ENCODE results near the gene LRRC37A2. TPM values are rescaled to one million over a fixed set of nuclear protein-coding genes. Genes with fewer than 3 reads are reported as not detected.
"Not testable (repeated sequence)": the region's sequence is repeated elsewhere in the genome, so short reads cannot be mapped to it uniquely, and the experiment has no call there.

LRRC37A2 gene
- total and polyA plus RNA-seq, 2 donors (not counting 1 experiment from before 2014, with no cell fraction given): 3.5 to 5.0 TPM

- not testable (repeated sequence) for H3K9ac ChIP-seq (ENCODE audit: insufficient read depth, low read length); H2AFZ ChIP-seq (ENCODE audit: low read length); H3K4me3 ChIP-seq (replicated peaks in 1 of 4; ENCODE audit: control extremely low read depth in 1 of 4, insufficient read depth in 1 of 4, low read depth in 3 of 4, low read length in 4 of 4); H3K36me3 ChIP-seq (ENCODE audit: control insufficient read depth, insufficient read depth, low read length); H3K27me3 ChIP-seq (ENCODE audit: control insufficient read depth, insufficient read depth, low read length); H4K20me1 ChIP-seq (ENCODE audit: control insufficient read depth, extremely low read depth, insufficient read depth, low read length); DNase-seq (ENCODE audit: low read depth in 2 of 2); H3K4me1 ChIP-seq (ENCODE audit: control insufficient read depth, extremely low read depth, insufficient read depth, low read length); H3K27ac ChIP-seq (ENCODE audit: insufficient read depth, low read length); H3K4me2 ChIP-seq (ENCODE audit: extremely low read depth, insufficient read depth, low read length); H3K79me2 ChIP-seq (ENCODE audit: control insufficient read depth, insufficient read depth, low read length); H3K9me3 ChIP-seq (ENCODE audit: control insufficient read depth, insufficient read depth, low read depth, low read length)
Measured at GRCh38 chr17:46499437-46500139, 12.7 kb upstream of the LRRC37A2 start.

DNA sequence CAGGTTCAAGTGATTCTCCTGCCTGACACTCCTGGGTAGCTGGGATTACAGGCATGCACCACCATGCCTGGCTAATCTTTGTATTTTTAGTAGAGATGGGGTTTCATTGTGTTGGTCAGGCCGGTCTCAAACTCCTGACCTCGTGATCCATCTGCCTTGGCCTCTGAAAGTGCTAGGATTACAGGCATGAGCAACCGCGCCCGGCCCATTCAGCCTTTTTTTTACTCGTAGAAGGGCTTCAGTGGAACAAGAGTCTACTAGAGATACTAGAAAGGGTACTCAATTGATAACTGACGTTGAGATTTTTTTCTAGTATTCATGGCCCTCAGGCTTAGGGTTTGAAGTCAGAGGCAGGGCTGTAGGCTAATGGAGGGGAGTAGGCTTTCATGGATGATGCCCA is 6.4 kb upstream of the LRRC37A2 start:
- not testable (repeated sequence) for H3K4me3 ChIP-seq (replicated peaks in 1 of 4; ENCODE audit: control extremely low read depth in 1 of 4, insufficient read depth in 1 of 4, low read depth in 3 of 4, low read length in 4 of 4); H3K9me3 ChIP-seq (ENCODE audit: control insufficient read depth, insufficient read depth, low read depth, low read length); H3K27ac ChIP-seq (ENCODE audit: insufficient read depth, low read length); H3K27me3 ChIP-seq (ENCODE audit: control insufficient read depth, insufficient read depth, low read length); DNase-seq (ENCODE audit: low read depth in 2 of 2); H3K36me3 ChIP-seq (ENCODE audit: control insufficient read depth, insufficient read depth, low read length); H3K4me2 ChIP-seq (ENCODE audit: extremely low read depth, insufficient read depth, low read length); H3K9ac ChIP-seq (ENCODE audit: insufficient read depth, low read length); H3K4me1 ChIP-seq (ENCODE audit: control insufficient read depth, extremely low read depth, insufficient read depth, low read length); H4K20me1 ChIP-seq (ENCODE audit: control insufficient read depth, extremely low read depth, insufficient read depth, low read length); H3K79me2 ChIP-seq (ENCODE audit: control insufficient read depth, insufficient read depth, low read length); H2AFZ ChIP-seq (ENCODE audit: low read length)

DNA sequence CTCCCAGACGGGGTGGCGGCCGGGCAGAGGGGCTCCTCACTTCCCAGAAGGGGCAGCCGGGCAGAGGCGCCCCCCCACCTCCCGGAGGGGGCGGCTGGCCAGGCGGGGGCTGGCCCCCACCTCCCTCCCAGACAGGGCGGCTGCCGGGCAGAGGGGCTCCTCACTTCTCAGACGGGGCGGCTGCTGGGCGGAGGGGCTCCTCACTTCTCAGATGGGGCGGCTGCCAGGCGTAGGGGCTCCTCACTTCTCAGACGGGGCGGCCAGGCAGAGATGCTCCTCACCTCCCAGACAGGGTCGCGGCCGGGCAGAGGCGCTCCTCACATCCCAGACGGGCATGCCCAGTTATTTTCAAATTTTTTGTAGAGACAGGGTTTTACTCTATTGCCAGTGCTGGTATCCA is 22.4 kb downstream of the LRRC37A2 start:
- not testable (repeated sequence) for H3K4me2 ChIP-seq (ENCODE audit: extremely low read depth, insufficient read depth, low read length); H2AFZ ChIP-seq (ENCODE audit: low read length); H3K27ac ChIP-seq (ENCODE audit: insufficient read depth, low read length); DNase-seq (ENCODE audit: low read depth in 2 of 2); H3K79me2 ChIP-seq (ENCODE audit: control insufficient read depth, insufficient read depth, low read length); H3K27me3 ChIP-seq (ENCODE audit: control insufficient read depth, insufficient read depth, low read length); H3K9me3 ChIP-seq (ENCODE audit: control insufficient read depth, insufficient read depth, low read depth, low read length); H3K4me3 ChIP-seq (replicated peaks in 1 of 4; ENCODE audit: control extremely low read depth in 1 of 4, insufficient read depth in 1 of 4, low read depth in 3 of 4, low read length in 4 of 4); H4K20me1 ChIP-seq (ENCODE audit: control insufficient read depth, extremely low read depth, insufficient read depth, low read length); H3K9ac ChIP-seq (ENCODE audit: insufficient read depth, low read length); H3K36me3 ChIP-seq (ENCODE audit: control insufficient read depth, insufficient read depth, low read length); H3K4me1 ChIP-seq (ENCODE audit: control insufficient read depth, extremely low read depth, insufficient read depth, low read length)

DNA sequence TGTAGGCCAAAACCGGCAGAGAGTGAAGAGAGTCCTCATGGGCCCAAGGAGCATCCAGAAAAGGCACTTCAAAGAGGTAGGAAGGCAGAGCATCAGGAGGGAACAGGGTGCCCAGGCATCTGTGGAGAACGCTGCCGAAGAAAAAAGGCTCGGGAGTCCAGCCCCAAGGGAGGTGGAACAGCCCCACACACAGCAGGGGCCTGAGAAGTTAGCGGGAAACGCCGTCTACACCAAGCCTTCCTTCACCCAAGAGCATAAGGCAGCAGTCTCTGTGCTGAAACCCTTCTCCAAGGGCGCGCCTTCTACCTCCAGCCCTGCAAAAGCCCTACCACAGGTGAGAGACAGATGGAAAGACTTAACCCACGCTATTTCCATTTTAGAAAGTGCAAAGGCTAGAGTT is 36.3 kb downstream of the LRRC37A2 start:
- not testable (repeated sequence) for H3K36me3 ChIP-seq (ENCODE audit: control insufficient read depth, insufficient read depth, low read length); H3K4me2 ChIP-seq (ENCODE audit: extremely low read depth, insufficient read depth, low read length); H2AFZ ChIP-seq (ENCODE audit: low read length); H3K27ac ChIP-seq (ENCODE audit: insufficient read depth, low read length); H3K4me3 ChIP-seq (replicated peaks in 1 of 4; ENCODE audit: control extremely low read depth in 1 of 4, insufficient read depth in 1 of 4, low read depth in 3 of 4, low read length in 4 of 4); H3K27me3 ChIP-seq (ENCODE audit: control insufficient read depth, insufficient read depth, low read length); DNase-seq (ENCODE audit: low read depth in 2 of 2); H4K20me1 ChIP-seq (ENCODE audit: control insufficient read depth, extremely low read depth, insufficient read depth, low read length); H3K9me3 ChIP-seq (ENCODE audit: control insufficient read depth, insufficient read depth, low read depth, low read length); H3K79me2 ChIP-seq (ENCODE audit: control insufficient read depth, insufficient read depth, low read length); H3K4me1 ChIP-seq (ENCODE audit: control insufficient read depth, extremely low read depth, insufficient read depth, low read length); H3K9ac ChIP-seq (ENCODE audit: insufficient read depth, low read length)

DNA sequence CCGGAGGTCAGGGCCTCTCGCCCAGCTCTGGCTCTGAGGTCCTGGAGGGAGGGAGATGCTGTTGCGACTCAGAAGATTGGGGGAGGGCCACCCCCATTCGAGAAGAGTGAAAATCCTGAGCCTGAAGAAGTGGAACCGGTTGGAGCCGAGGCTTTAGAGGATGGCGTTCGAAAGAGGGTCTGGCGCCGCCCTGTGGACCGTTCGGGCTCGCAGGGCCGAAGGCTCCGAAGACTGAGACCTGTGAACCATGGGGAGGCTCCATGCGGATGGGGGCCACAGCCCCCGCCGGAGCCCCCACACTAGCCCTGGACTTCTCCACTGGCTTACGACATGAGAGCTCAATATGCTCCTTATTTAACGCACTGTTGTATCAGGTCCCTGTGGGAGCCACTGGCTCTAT is 46.9 kb downstream of the LRRC37A2 start:
- H2AFZ ChIP-seq (ENCODE audit: low read length); H3K79me2 ChIP-seq (ENCODE audit: control insufficient read depth, insufficient read depth, low read length); H3K4me3 ChIP-seq (replicated peaks in 1 of 4; ENCODE audit: control extremely low read depth in 1 of 4, insufficient read depth in 1 of 4, low read depth in 3 of 4, low read length in 4 of 4): not testable (repeated sequence)

DNA sequence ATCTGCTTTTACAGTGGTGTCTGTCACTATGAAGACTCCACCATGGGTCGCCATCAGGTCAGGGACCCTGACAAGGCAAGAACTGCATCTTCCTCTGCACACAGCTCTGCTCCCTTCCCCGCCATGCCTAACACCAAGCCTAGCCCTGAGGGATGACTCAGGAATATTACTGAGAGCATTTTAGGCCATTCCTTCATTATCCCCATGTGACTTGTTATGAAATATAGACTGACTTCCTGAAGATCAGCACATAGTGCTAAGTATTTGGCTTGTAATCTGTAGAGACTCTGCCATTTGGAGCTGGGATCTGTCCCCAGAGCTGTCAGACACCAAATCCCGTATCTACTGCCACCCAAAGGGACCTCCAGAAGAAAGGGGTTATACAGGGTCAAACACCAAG is 47.8 kb downstream of the LRRC37A2 start:
- not testable (repeated sequence) for H3K4me1 ChIP-seq (ENCODE audit: control insufficient read depth, extremely low read depth, insufficient read depth, low read length); H3K27me3 ChIP-seq (ENCODE audit: control insufficient read depth, insufficient read depth, low read length)

More for the DNA sequence above, 46.9 kb downstream of the LRRC37A2 start:
- H3K27ac ChIP-seq (ENCODE audit: insufficient read depth, low read length); DNase-seq (ENCODE audit: low read depth in 2 of 2); H3K36me3 ChIP-seq (ENCODE audit: control insufficient read depth, insufficient read depth, low read length); H3K4me2 ChIP-seq (ENCODE audit: extremely low read depth, insufficient read depth, low read length); H3K9me3 ChIP-seq (ENCODE audit: control insufficient read depth, insufficient read depth, low read depth, low read length); H3K4me1 ChIP-seq (ENCODE audit: control insufficient read depth, extremely low read depth, insufficient read depth, low read length); H4K20me1 ChIP-seq (ENCODE audit: control insufficient read depth, extremely low read depth, insufficient read depth, low read length); H3K27me3 ChIP-seq (ENCODE audit: control insufficient read depth, insufficient read depth, low read length); H3K9ac ChIP-seq (ENCODE audit: insufficient read depth, low read length): not testable (repeated sequence)

GRCh38 chr17:46566284-46566683 is 54.0 kb downstream of the LRRC37A2 start:
- not testable (repeated sequence) for H2AFZ ChIP-seq (ENCODE audit: low read length); DNase-seq (ENCODE audit: low read depth in 2 of 2); H3K79me2 ChIP-seq (ENCODE audit: control insufficient read depth, insufficient read depth, low read length); H4K20me1 ChIP-seq (ENCODE audit: control insufficient read depth, extremely low read depth, insufficient read depth, low read length); H3K9ac ChIP-seq (ENCODE audit: insufficient read depth, low read length); H3K9me3 ChIP-seq (ENCODE audit: control insufficient read depth, insufficient read depth, low read depth, low read length); H3K4me3 ChIP-seq (replicated peaks in 1 of 4; ENCODE audit: control extremely low read depth in 1 of 4, insufficient read depth in 1 of 4, low read depth in 3 of 4, low read length in 4 of 4); H3K27me3 ChIP-seq (ENCODE audit: control insufficient read depth, insufficient read depth, low read length); H3K36me3 ChIP-seq (ENCODE audit: control insufficient read depth, insufficient read depth, low read length); H3K4me2 ChIP-seq (ENCODE audit: extremely low read depth, insufficient read depth, low read length); H3K27ac ChIP-seq (ENCODE audit: insufficient read depth, low read length); H3K4me1 ChIP-seq (ENCODE audit: control insufficient read depth, extremely low read depth, insufficient read depth, low read length)

More for the DNA sequence above, 47.8 kb downstream of the LRRC37A2 start:
- H3K79me2 ChIP-seq (ENCODE audit: control insufficient read depth, insufficient read depth, low read length); H3K9me3 ChIP-seq (ENCODE audit: control insufficient read depth, insufficient read depth, low read depth, low read length); H2AFZ ChIP-seq (ENCODE audit: low read length); H3K4me2 ChIP-seq (ENCODE audit: extremely low read depth, insufficient read depth, low read length); H4K20me1 ChIP-seq (ENCODE audit: control insufficient read depth, extremely low read depth, insufficient read depth, low read length); DNase-seq (ENCODE audit: low read depth in 2 of 2); H3K27ac ChIP-seq (ENCODE audit: insufficient read depth, low read length); H3K9ac ChIP-seq (ENCODE audit: insufficient read depth, low read length); H3K36me3 ChIP-seq (ENCODE audit: control insufficient read depth, insufficient read depth, low read length); H3K4me3 ChIP-seq (replicated peaks in 1 of 4; ENCODE audit: control extremely low read depth in 1 of 4, insufficient read depth in 1 of 4, low read depth in 3 of 4, low read length in 4 of 4): not testable (repeated sequence)
